Measurements from ENCODE around the gene PGS1.

DNA sequence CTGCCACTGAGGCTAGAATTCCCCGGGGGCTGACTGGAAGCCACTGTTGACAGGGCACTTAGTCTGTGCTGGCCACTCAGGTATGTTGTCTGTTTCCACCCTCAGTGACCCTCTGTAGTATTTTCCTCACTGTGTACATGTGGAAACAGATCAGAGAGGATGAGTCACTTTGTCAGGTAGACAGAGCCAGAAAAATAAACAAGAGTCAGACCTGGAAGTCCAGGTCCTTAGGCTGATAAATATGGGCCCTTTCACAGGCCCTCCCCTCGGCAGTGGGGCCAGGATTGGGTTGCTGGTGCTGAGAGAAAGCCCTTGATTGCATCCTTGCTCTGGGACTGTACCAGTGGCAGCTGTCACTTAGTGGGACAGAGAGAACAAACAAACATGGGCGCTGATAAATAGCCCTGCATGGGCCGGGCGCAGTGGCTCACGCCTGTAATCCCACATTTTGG, 21.3 kb downstream of the PGS1 start:
- TF ChIP-seq, protein P1, sequence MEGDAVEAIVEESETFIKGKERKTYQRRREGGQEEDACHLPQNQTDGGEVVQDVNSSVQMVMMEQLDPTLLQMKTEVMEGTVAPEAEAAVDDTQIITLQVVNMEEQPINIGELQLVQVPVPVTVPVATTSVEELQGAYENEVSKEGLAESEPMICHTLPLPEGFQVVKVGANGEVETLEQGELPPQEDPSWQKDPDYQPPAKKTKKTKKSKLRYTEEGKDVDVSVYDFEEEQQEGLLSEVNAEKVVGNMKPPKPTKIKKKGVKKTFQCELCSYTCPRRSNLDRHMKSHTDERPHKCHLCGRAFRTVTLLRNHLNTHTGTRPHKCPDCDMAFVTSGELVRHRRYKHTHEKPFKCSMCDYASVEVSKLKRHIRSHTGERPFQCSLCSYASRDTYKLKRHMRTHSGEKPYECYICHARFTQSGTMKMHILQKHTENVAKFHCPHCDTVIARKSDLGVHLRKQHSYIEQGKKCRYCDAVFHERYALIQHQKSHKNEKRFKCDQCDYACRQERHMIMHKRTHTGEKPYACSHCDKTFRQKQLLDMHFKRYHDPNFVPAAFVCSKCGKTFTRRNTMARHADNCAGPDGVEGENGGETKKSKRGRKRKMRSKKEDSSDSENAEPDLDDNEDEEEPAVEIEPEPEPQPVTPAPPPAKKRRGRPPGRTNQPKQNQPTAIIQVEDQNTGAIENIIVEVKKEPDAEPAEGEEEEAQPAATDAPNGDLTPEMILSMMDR (conservative IDR thresholded peaks at IDR 0.05; ENCODE audit: low read depth, low read length): no peak
- TF ChIP-seq EZH2 (IDR thresholded peaks at IDR 0.05; ENCODE audit: borderline replicate concordance, low read depth, low read length, poor library complexity, severe bottlenecking): no peak
